Measurements from ENCODE around the gene PTPRD. TPM values are rescaled to one million over a fixed set of nuclear protein-coding genes. Genes with fewer than 3 reads are reported as not detected.

PTPRD gene
- total RNA-seq, 1 experiment from 2014 or later, result 32.5 TPM

GRCh38 chr9:9395539-9395938 is 1217.3 kb downstream of the PTPRD start:
- H4K8ac ChIP-seq (replicated peaks; ENCODE audit: insufficient read length, low read depth, low read length), result no peak overlapping the region
- no peak overlapping the region for H3K4ac ChIP-seq (ENCODE audit: low read depth, low read length)
- no peak overlapping the region for H3K56ac ChIP-seq (ENCODE audit: insufficient read length, low read depth, low read length)
- DNase-seq, result no peak
- H4K5ac ChIP-seq (ENCODE audit: insufficient read length, low read depth, low read length), result no peak overlapping the region
- no peak overlapping the region for H3K27ac ChIP-seq (ENCODE audit: insufficient read length, low read depth, low read length)
- no peaks in the 10 kb centered on the region for H3K27me3 ChIP-seq (ENCODE audit: insufficient read depth, low read length)
- H3K9ac ChIP-seq (ENCODE audit: extremely low read depth, insufficient read length, low read length), result no peak overlapping the region
- H3T11ph ChIP-seq (ENCODE audit: low read length), result no peak overlapping the region
- H2BK20ac ChIP-seq (ENCODE audit: low read depth, low read length, poor library complexity, severe bottlenecking), result no peak overlapping the region
- no peak overlapping the region for H2BK120ac ChIP-seq (ENCODE audit: low read depth, low read length, poor library complexity, severe bottlenecking)
- H2BK5ac ChIP-seq (ENCODE audit: insufficient read length, low read length), result no peak overlapping the region
- H3K4me1 ChIP-seq (ENCODE audit: insufficient read depth, low read length), result no peaks in the 10 kb centered on the region
- H2AFZ ChIP-seq (ENCODE audit: low read length), result no peak overlapping the region
- Mint-ChIP-seq H3K36me3 (ENCODE audit: insufficient read depth in 1 of 3, low read depth in 3 of 3) (no peaks in the 10 kb centered on the region; a peak in 1 of 7 replicates), H3K9me3 (no peaks in the 10 kb centered on the region), H3K27me3 (ENCODE audit: low read depth) (no peaks in the 10 kb centered on the region), H3K27ac (no peak overlapping the region), H3K4me3 (no peak overlapping the region), H3K4me1 (peaks cover 3 to 5% of the 10 kb centered on the region in 2 experiments; a peak in 3 of 4 replicates)
- no peaks in the 10 kb centered on the region for H3K79me1 ChIP-seq (ENCODE audit: insufficient read depth, low read depth, low read length, poor library complexity, severe bottlenecking)
- H2AK5ac ChIP-seq (ENCODE audit: insufficient read length, low read length), result no peak overlapping the region
- no peaks in the 10 kb centered on the region for H3K9me3 ChIP-seq (ENCODE audit: control insufficient read depth, low read depth, low read length)
- no peak overlapping the region for H3K14ac ChIP-seq (ENCODE audit: insufficient read depth, low read length)
- H4K91ac ChIP-seq (ENCODE audit: insufficient read length, low read depth, low read length), result no peak overlapping the region
- no peak overlapping the region for H3K23ac ChIP-seq (ENCODE audit: insufficient read length, low read depth, low read length)
- no peak for TF ChIP-seq CTCF (conservative IDR thresholded peaks at IDR 0.05)
- H2BK15ac ChIP-seq (ENCODE audit: low read depth, low read length), result no peak overlapping the region
- H3K23me2 ChIP-seq (ENCODE audit: insufficient read length, low read depth, low read length, poor library complexity, severe bottlenecking), result no peaks in the 10 kb centered on the region
- no peak overlapping the region for H3K4me2 ChIP-seq (ENCODE audit: insufficient read depth, insufficient read length, low read length)
- no CpG with 5 or more reads among the region's 5 CpGs for WGBS (ENCODE audit: extremely low coverage, insufficient read length, low lambda C conversion rate)
- H3K18ac ChIP-seq (ENCODE audit: insufficient read length, low read depth, low read length), result no peak overlapping the region
- no peak overlapping the region for H2BK12ac ChIP-seq (ENCODE audit: insufficient read length, low read depth, low read length)
- no peaks in the 10 kb centered on the region for H4K20me1 ChIP-seq (ENCODE audit: control insufficient read depth, insufficient read depth, insufficient read length)
- no peaks in the 10 kb centered on the region for H3K79me2 ChIP-seq (ENCODE audit: insufficient read depth, low read length)

All from H9 (cell line).